Testis (tissue), 3 donors: Measurements from ENCODE around the gene ZNF503. TPM values are rescaled to one million over a fixed set of nuclear protein-coding genes. Genes with fewer than 3 reads are reported as not detected.

ENCODE experiments used
- DNase-seq: peaks from one replicate; pipeline ENCODE4 v3.0.0-alpha.2; 2019
- H3K27ac ChIP-seq, 2 donors: fragments of 200-600 bp; sonication (generic); one replicate each; pipeline ENCODE4 v1.5.1; 2019
- H3K27me3 ChIP-seq: fragments of 200-600 bp; sonication (generic); one replicate; pipeline ENCODE4 v1.5.1; 2019
- H3K36me3 ChIP-seq: fragments of 200-600 bp; sonication (generic); one replicate; pipeline ENCODE4 v1.5.1; 2017; ENCODE audit warnings: low read depth; ENCODE audit errors: missing control alignments
- H3K4me1 ChIP-seq: fragments of 200-600 bp; sonication (generic); one replicate; pipeline ENCODE4 v1.5.1; 2019
- H3K4me3 ChIP-seq, 2 donors: fragments of 200-600 bp; sonication (generic); one replicate each; pipeline ENCODE4 v1.5.1; 2017 to 2019
- H3K9me3 ChIP-seq: fragments of 200-600 bp; sonication (generic); one replicate; pipeline ENCODE4 v1.5.1; 2017
- CTCF ChIP-seq, 3 experiments: fragments of 450-650 bp in 2 of 3; fragments of 200-600 bp in 1 of 3; sonication (generic) in 1 of 3; IDR thresholded peaks; one replicate each; pipeline ENCODE4 v1.5.1; 2016 to 2019; ENCODE audit warnings: antibody characterized with exemption in 3 of 3, mild to moderate bottlenecking in 2 of 3, moderate library complexity in 1 of 3
- POLR2A ChIP-seq: fragments of 450-650 bp; IDR thresholded peaks from one replicate; pipeline ENCODE4 v1.6.1; 2017; ENCODE audit warnings: antibody characterized with exemption, mild to moderate bottlenecking, moderate library complexity
- WGBS, 2 donors: methylation state at CpG; one replicate each; pipeline ENCODE4 v1.1.5; 2018; 5-methylcytosine and 5-hydroxymethylcytosine counted together
- intact Hi-C: fragments of 100-400 bp; cut with DNase I; formaldehyde crosslinking; loops from one replicate; pipeline ENCODE4 v1.15.1; 2023; ENCODE audit warnings: low total_unique reads
- polyA plus RNA-seq: library from polyadenylated mRNA; stranded (reverse); fragments of 350-450 nt; fragmentation: Illumina TruSeq; extraction: RNeasy Lipid Tissue Mini Kit (QIAGEN cat#74804); gene quantifications from one replicate; pipeline ENCODE4 v1.2.3, GENCODE V29; 2014; ENCODE audit warnings: low read depth, low replicate concordance; ENCODE audit not compliant: insufficient read depth
- total RNA-seq, 2 donors: library from RNA; depleted of rRNA; stranded (reverse); fragments of >200 nt; gene quantifications; one replicate each; pipeline ENCODE4 v1.2.3, GENCODE V29; 2016

The ZNF503 gene
- total and polyA plus RNA-seq, 3 donors from 2014 or later, result 7.0 to 9.8 (median 8.0) TPM

GRCh38 chr10:75395066-75395931, 6.3 kb downstream of the ZNF503 start:
- Histone ChIP-seq H3K27ac (peak overlapping the region; percentile 85), H3K27me3 (no peaks in the 10 kb centered on the region), H3K36me3 (no peaks in the 10 kb centered on the region), H3K4me3 (peak overlapping the region; percentile 35 to 78), H3K4me1 (no peaks in the 10 kb centered on the region), H3K9me3 (no peaks in the 10 kb centered on the region)
- 12 to 29% methylated on average over 18 to 64 of the region's 64 CpGs for WGBS, 2 donors
- peak; percentile 57 for DNase-seq
- TF ChIP-seq CTCF (IDR thresholded peaks at IDR 0.05) (peak; percentile 90 to 97 (median 92)), POLR2A (no peak)
- intact Hi-C loops, result no loop called here

- H3K27ac ChIP-seq, result no peak overlapping the region
- no peaks in the 10 kb centered on the region for H3K9me3 ChIP-seq
- H3K4me1 ChIP-seq, result no peaks in the 10 kb centered on the region
- intact Hi-C loops, result no loop called here
- H3K27me3 ChIP-seq, result no peaks in the 10 kb centered on the region
- WGBS, 2 donors, result 83 to 90% methylated on average over 7 of the region's 7 CpGs
- TF ChIP-seq POLR2A (no peak), CTCF (IDR thresholded peaks at IDR 0.05) (no peak)
- no peak for DNase-seq
- no peaks in the 10 kb centered on the region for H3K36me3 ChIP-seq
- H3K4me3 ChIP-seq, result no peak overlapping the region
Observed at GRCh38 chr10:75394221-75394620, 7.3 kb downstream of the ZNF503 start.

DNA sequence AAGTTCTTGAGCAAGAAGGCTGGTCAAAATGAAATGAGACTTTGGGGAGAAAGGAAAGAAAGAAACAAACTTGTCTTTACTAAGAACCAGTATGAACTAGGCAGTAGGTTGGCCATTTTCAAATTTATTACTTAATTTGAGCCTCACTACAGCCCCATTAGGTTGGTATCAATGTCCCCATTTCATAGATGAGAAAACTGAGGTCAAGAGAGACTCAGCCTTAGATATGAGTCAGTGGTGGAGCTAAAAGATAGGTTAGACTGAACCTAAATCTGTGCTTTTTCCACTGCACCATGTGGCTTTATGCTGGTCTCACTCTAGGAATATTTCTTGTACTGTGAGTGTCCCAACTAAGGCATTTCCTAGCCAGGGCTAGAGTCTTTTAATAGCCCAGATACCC, 8.8 kb downstream of the ZNF503 start:
- TF ChIP-seq CTCF (IDR thresholded peaks at IDR 0.05) (no peak), POLR2A (no peak)
- Histone ChIP-seq H3K27me3 (no peaks in the 10 kb centered on the region), H3K36me3 (no peaks in the 10 kb centered on the region), H3K9me3 (no peaks in the 10 kb centered on the region), H3K27ac (no peak overlapping the region), H3K4me1 (no peaks in the 10 kb centered on the region), H3K4me3 (no peak overlapping the region)
- intact Hi-C loops, result no loop called here
- DNase-seq, result no peak

DNA sequence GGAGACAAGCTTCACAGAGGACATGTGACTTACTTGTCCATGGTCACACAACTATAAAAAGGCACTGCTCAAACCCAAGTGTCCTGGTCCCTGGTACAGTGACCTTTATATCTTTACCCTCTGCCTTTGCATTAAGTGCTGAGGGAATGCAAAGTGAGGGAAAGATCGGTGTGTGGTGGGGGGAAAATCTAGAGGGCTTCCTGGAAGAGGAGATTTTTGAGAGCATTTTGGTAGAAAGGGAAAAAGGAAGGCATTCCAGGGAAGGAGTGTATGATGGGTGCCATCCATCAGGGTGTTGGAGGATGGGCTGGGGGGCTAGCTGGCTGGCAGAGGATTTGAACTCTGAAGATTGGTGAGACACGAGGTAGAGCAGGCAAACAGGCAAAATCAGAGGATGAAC, 9.3 kb downstream of the ZNF503 start:
- no peaks in the 10 kb centered on the region for H3K27me3 ChIP-seq
- intact Hi-C loops, result no loop called here
- WGBS, 2 donors, result 91 to 93% methylated on average over 2 of the region's 2 CpGs
- no peak for DNase-seq
- H3K36me3 ChIP-seq, result no peaks in the 10 kb centered on the region
- no peak for TF ChIP-seq POLR2A
- no peak for TF ChIP-seq CTCF (IDR thresholded peaks at IDR 0.05)
- no peak overlapping the region for H3K27ac ChIP-seq
- no peak overlapping the region for H3K4me3 ChIP-seq
- no peaks in the 10 kb centered on the region for H3K4me1 ChIP-seq
- H3K9me3 ChIP-seq, result no peaks in the 10 kb centered on the region

DNA sequence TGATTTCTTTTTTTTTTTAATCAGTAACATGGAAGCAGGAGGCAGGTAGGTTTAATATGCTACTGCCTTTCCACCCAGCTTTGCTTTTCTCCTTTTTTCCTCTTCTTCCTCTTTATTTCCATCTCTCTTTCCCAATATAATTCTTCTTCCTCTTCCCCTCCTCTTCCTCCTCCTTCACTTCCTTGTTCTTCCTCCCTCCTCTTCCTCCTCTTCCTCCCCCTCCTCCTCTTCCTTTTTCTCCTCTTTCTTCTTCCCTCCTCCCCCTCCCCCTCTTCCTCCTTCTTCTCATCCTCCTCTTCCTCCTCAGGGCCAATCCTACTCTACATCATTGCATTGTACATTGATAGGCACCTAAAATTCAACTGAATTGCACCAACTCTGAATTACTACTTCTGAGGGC, 11.4 kb downstream of the ZNF503 start:
- intact Hi-C loops, result no loop called here
- Histone ChIP-seq H3K4me3 (no peak overlapping the region), H3K27ac (no peak overlapping the region), H3K4me1 (no peaks in the 10 kb centered on the region), H3K27me3 (no peaks in the 10 kb centered on the region), H3K9me3 (no peaks in the 10 kb centered on the region), H3K36me3 (no peaks in the 10 kb centered on the region)
- DNase-seq, result no peak
- TF ChIP-seq CTCF (IDR thresholded peaks at IDR 0.05), result no peak
- no peak for TF ChIP-seq POLR2A
